Duodenal mucosa (tissue), 2 donors: ENCODE data around the gene OR7A5.
"Not testable (repeated sequence)": the region's sequence is repeated elsewhere in the genome, so short reads cannot be mapped to it uniquely, and the experiment has no call there.

ENCODE experiments used
- H3K27ac ChIP-seq: one replicate; pipeline ENCODE4 v1.7.0; 2013; ENCODE audit warnings: low read depth, low read length
- H3K27me3 ChIP-seq, 2 donors: one replicate each; pipeline ENCODE4 v1.7.0; 2013; ENCODE audit warnings: low read length in 2 of 2, control low read depth in 1 of 2; ENCODE audit not compliant: insufficient read depth in 2 of 2, control insufficient read depth in 1 of 2
- H3K36me3 ChIP-seq, 2 donors: one replicate each; pipeline ENCODE4 v1.7.0; 2013; ENCODE audit warnings: low read length in 2 of 2, control low read depth in 1 of 2; ENCODE audit not compliant: insufficient read depth in 2 of 2, control insufficient read depth in 1 of 2
- H3K4me1 ChIP-seq, 2 donors: one replicate each; pipeline ENCODE4 v1.7.0; 2013; ENCODE audit warnings: low read length in 2 of 2, control low read depth in 1 of 2; ENCODE audit not compliant: insufficient read depth in 2 of 2, control insufficient read depth in 1 of 2
- H3K4me3 ChIP-seq, 2 donors: one replicate each; pipeline ENCODE4 v1.7.0; 2013; ENCODE audit warnings: low read length in 2 of 2, low read depth in 1 of 2
- H3K9ac ChIP-seq, 2 donors: one replicate each; pipeline ENCODE4 v1.7.0; 2013; ENCODE audit warnings: low read length in 2 of 2, low read depth in 1 of 2
- H3K9me3 ChIP-seq, 2 donors: one replicate each; pipeline ENCODE4 v1.7.0; 2013; ENCODE audit warnings: low read length in 2 of 2, control low read depth in 1 of 2; ENCODE audit not compliant: control insufficient read depth in 1 of 2

The OR7A5 gene

DNA sequence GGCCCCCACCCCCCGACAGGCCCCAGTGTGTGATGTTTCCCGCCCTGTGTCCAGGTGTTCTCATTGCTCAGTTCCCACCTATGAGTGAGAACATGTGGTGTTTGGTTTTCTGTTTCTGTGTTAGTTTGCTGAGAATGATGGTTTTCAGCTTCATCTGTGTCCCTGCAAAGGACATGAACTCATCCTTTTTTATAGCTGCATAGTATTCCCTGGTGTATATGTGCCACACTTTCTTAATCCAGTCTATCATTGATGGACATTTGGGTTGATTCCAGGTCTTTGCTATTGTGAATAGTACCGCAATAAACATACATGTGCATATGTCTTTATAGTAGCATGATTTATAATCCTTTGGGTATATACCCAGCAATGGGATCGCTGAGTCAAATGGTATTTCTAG, 57.3 kb downstream of the OR7A5 start:
- not testable (repeated sequence) for H3K4me1 ChIP-seq, H3K9ac ChIP-seq, H3K27ac ChIP-seq, H3K36me3 ChIP-seq, H3K27me3 ChIP-seq, H3K9me3 ChIP-seq, H3K4me3 ChIP-seq
